ENCODE measurements around the gene MYO18A.

The MYO18A gene

DNA sequence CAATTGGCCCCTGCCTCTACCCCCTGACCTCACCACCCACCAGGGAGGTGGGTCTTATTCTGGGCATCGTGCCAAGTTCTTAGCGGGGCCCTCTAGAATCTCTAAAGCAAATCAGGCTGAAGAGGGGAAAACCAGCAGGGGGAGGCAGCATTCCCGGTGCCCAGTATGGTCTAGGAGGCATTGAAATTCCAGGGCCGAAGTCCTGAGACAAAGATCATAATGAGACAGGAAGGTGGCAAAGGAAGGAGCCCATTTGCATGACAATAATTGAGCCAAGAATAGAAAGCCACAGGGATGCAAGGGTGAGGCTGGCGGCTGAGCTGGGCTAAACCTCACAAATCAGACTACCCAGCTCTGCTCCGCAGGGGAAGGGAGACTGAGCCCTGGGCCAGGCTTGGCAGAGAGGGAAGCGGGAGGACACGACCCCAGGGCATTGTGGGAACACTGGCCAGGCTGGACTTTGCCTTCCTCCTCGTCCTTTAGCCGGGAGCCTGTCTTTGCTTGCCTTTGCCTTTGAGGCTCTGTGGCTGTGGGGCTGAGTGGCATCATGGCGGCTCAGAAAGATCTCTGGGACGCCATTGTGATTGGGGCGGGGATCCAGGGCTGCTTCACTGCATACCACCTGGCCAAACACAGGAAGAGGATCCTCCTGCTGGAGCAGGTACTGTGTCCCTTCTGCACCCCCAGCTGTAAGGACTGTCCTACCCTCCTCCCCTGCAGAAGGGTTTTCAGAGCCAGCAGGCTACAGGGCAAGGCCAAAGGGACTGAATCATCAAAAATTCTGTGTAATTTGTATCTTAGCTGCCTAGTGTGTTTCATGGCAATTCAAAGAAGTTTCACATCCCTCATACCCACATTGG lies 137.3 kb downstream of the MYO18A start, which contains the start of gene PIPOX:
PIPOX (plus strand) TSS at position 463 of the 860 bp plus-strand sequence; CDS start at position 548, 85 bp downstream.
- ChIA-PET CTCF (interaction anchor here (1.5 to 1.8 kb wide), 2 partner anchors 32 to 69 kb away, joined by 3 to 4 read pairs; no protein-coding TSS in a partner anchor), POLR2A (no interaction called here)
- TF ChIP-seq, protein P1, sequence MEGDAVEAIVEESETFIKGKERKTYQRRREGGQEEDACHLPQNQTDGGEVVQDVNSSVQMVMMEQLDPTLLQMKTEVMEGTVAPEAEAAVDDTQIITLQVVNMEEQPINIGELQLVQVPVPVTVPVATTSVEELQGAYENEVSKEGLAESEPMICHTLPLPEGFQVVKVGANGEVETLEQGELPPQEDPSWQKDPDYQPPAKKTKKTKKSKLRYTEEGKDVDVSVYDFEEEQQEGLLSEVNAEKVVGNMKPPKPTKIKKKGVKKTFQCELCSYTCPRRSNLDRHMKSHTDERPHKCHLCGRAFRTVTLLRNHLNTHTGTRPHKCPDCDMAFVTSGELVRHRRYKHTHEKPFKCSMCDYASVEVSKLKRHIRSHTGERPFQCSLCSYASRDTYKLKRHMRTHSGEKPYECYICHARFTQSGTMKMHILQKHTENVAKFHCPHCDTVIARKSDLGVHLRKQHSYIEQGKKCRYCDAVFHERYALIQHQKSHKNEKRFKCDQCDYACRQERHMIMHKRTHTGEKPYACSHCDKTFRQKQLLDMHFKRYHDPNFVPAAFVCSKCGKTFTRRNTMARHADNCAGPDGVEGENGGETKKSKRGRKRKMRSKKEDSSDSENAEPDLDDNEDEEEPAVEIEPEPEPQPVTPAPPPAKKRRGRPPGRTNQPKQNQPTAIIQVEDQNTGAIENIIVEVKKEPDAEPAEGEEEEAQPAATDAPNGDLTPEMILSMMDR (IDR thresholded peaks at IDR 0.05; ENCODE audit: control extremely low read depth, extremely low read depth, low read depth, missing control alignments): no peak
- DNase-seq (ENCODE audit: extremely low spot score): peak; percentile 39

DNA sequence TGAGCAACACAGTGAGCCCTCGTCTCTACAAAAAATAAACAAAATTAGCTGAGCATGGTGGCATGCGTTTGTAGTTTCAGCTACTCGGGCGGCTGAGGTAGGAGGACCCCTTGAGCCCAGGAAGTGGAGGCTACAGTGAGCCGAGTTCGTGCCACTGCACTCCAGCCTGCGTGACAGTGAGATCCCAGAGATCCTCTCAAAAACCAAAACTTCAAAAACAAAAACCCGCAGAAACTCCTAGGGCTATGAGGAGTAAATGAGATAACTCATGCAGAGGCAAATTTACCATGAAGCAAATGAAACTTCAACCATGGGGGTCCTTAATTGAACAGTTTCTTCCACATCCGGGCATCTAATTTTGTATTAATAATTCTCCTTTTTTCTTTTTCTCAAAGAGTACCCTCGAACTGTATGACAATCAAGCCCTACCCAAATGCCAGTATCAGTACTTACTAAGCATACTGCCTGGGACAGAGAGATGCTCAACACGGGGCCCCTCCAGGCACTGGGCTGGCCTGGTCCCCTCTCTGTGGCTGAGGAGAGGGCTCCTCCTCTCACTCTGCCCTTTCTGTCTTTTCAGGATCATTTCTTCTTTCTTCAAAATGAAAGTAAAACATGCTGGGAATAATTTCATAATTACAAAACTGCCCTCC lies 138.0 kb downstream of the MYO18A start:
- CTCF ChIA-PET: interaction anchor here (1.5 kb wide), 1 partner anchor 70 kb away, joined by 3 read pairs; no protein-coding TSS in a partner anchor
- DNase-seq (ENCODE audit: extremely low spot score): no peak
- TF ChIP-seq, protein P1 (IDR thresholded peaks at IDR 0.05; ENCODE audit: control extremely low read depth, extremely low read depth, low read depth, missing control alignments): no peak
- POLR2A ChIA-PET: no interaction called here

DNA sequence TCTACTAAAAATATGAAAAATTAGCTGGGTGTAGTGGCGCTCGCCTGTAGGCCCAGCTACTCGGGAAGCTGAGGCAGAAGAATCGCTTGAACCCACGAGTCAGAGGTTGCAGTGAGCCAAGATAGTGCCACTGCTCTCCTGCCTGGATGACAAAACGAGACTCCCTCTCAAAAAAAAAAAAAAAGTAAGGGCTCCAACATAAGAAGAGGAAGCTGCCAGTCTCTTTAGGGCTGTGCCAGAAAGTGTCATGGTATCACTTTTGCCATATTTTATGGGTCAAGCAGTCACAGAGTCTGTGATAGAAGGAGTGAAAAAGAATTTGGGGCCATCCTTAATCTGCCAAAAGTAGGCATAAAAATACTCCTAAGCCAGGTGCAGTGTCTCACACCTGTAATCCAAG lies 138.6 kb downstream of the MYO18A start:
- CTCF ChIA-PET: no interaction called here
- POLR2A ChIA-PET: no interaction called here
- no peak for DNase-seq (ENCODE audit: extremely low spot score)
- TF ChIP-seq, protein P1 (IDR thresholded peaks at IDR 0.05; ENCODE audit: control extremely low read depth, extremely low read depth, low read depth, missing control alignments): no peak

DNA sequence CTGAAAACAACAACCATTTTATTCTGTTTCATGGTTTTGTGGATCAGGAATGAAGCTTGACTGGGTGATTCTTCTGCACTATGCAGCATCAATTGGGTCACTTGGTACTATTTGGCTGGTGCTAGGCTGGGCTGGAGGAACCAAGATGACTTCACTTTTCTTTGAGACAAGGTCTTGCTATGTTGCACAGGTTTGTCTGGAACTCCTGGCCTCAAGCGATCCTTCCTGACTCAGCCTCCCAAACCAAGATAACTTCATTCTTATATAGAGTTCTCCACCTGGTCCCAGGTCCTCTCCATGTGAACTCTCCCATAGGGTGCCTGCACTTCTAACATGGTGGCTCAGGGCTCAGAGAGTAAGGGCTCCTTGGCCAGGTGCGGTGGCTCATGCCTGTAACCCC lies 139.1 kb downstream of the MYO18A start:
- TF ChIP-seq, protein P1 (IDR thresholded peaks at IDR 0.05; ENCODE audit: control extremely low read depth, extremely low read depth, low read depth, missing control alignments): no peak
- ChIA-PET CTCF (no interaction called here), POLR2A (no interaction called here)
- DNase-seq (ENCODE audit: extremely low spot score): no peak

DNA sequence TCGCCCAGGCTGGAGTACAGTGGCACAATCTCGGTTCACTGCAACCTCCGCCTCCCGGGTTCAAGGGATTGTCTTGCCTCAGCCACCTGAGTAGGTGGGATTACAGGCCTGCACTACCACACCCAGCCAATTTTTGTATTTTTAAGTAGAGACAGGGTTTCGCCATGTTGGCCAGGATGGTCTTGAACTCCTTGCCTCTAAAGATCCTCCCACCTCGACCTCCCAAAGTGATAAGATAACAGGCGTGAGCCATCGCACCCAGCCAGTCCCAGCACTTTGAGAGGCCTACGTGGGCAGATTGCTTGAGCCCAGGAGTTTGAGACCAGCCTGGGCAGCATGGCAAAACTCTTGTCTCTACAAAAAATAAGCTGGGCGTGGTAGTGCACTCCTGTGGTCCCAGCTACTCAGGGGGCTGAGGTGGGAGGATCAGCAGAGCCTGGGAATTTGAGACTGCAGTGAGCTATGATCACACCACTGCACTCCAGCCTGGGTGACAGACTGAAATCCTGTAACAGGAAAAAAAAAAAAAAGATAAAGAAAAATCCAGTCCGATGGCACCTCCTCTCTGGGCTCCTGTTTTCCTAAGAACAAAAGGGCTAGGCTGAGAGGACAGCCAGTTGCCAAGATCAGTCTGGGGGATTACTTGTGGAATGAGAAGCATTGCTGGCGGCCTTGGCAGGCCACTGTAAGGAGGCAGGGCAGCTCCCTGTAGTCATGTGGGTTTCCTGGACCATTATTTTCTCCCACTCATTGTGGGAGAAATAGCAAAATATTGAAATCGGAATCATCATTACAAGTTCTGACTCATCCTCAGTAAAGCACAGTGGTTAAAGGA lies 140.2 kb downstream of the MYO18A start:
- ChIA-PET CTCF (no interaction called here), POLR2A (interaction anchor here (0.6 kb wide), 1 partner anchor 42 kb away, joined by 3 read pairs; no protein-coding TSS in a partner anchor)
- TF ChIP-seq, protein P1 (IDR thresholded peaks at IDR 0.05; ENCODE audit: control extremely low read depth, extremely low read depth, low read depth, missing control alignments): no peak
- DNase-seq (ENCODE audit: extremely low spot score): no peak
